HG03521 (cell line): ENCODE data around the gene STMN1.
"Not testable (repeated sequence)": the region's sequence is repeated elsewhere in the genome, so short reads cannot be mapped to it uniquely, and the experiment has no call there.

Experiments
- ATAC-seq: cut with Tn5 transposase; IDR thresholded peaks from one replicate; pipeline ENCODE4 v1.9.1; 2021; ENCODE audit warnings: mild to moderate bottlenecking, moderate library complexity; ENCODE audit not compliant: unreplicated experiment

The STMN1 gene

GRCh38 chr1:25905680-25906643 lies at the start of gene STMN1:
Gene STMN1 (minus strand): TSS chr1:25906419. CDS start chr1:25904676, 1,743 bp downstream.
- peak; percentile 62 for ATAC-seq

- ATAC-seq = no peak
Observed at GRCh38 chr1:25955553-25955952, 49.3 kb upstream of the STMN1 start.

- ATAC-seq = no peak
Observed at GRCh38 chr1:25954282-25954938, 48.2 kb upstream of the STMN1 start.

GRCh38 chr1:25952841-25953401 lies 46.7 kb upstream of the STMN1 start:
- no peak for ATAC-seq

- no peak for ATAC-seq
Observed at GRCh38 chr1:25948641-25949040, 42.4 kb upstream of the STMN1 start.

- ATAC-seq = no peak
Observed at GRCh38 chr1:25947027-25947426, 40.8 kb upstream of the STMN1 start.

- ATAC-seq = no peak
Observed at GRCh38 chr1:25945761-25946160, 39.5 kb upstream of the STMN1 start.

- no peak for ATAC-seq
Observed at GRCh38 chr1:25944986-25945385, 38.8 kb upstream of the STMN1 start.

- not testable (repeated sequence) for ATAC-seq
Observed at GRCh38 chr1:25943511-25943910, 37.3 kb upstream of the STMN1 start.

GRCh38 chr1:25936947-25937346 lies 30.7 kb upstream of the STMN1 start:
- ATAC-seq = no peak

GRCh38 chr1:25933479-25934365 lies 27.5 kb upstream of the STMN1 start:
- ATAC-seq = no peak

- ATAC-seq = not testable (repeated sequence)
Observed at GRCh38 chr1:25932811-25933400, 26.7 kb upstream of the STMN1 start.

- no peak for ATAC-seq
Observed at GRCh38 chr1:25932321-25932720, 26.1 kb upstream of the STMN1 start.

GRCh38 chr1:25929016-25929415 lies 22.8 kb upstream of the STMN1 start:
- ATAC-seq = no peak

- no peak for ATAC-seq
Observed at GRCh38 chr1:25927521-25928265, 21.5 kb upstream of the STMN1 start.

- ATAC-seq = no peak
Observed at GRCh38 chr1:25926731-25927496, 20.7 kb upstream of the STMN1 start.

- no peak for ATAC-seq
Observed at GRCh38 chr1:25924454-25924853, 18.2 kb upstream of the STMN1 start.

- no peak for ATAC-seq
Observed at GRCh38 chr1:25922971-25923552, 16.8 kb upstream of the STMN1 start.
